Endothelial cell of umbilical vein (primary cell): ENCODE data around the gene MSX2. TPM values are rescaled to one million over a fixed set of nuclear protein-coding genes. Genes with fewer than 3 reads are reported as not detected.

Experiments
- BruUV-seq: library from RNA; stranded (reverse); fragments of 400-500 nt; replicated peaks from 2 replicates; lab custom pipeline; 2021; lab: Mats Ljungman, UMichigan
- CTCF ChIA-PET: fragments of 300-600, 350-600 bp; sonication (Branson Sonifier 250); formaldehyde crosslinking; loops from one replicate; lab custom pipeline; 2021; ENCODE audit warnings: antibody characterized with exemption, inconsistent platforms; lab: Charles Lee
- POLR2A ChIA-PET: fragments of 300-600, 350-600 bp; sonication (Branson Sonifier 250); formaldehyde crosslinking; loops from one replicate; lab custom pipeline; 2021; ENCODE audit warnings: antibody characterized with exemption, inconsistent platforms; lab: Charles Lee
- DNase-seq: peaks from one replicate; pipeline ENCODE4 v3.0.0-alpha.2; 2011; ENCODE audit warnings: low read depth, low spot score
- FAIRE-seq: peaks from 2 replicates; lab custom pipeline; 2011; peaks lifted over from hg19 to GRCh38; lab: Jason Lieb, UNC
- H2AFZ ChIP-seq: 2 replicates; pipeline ENCODE4 v1.6.0; 2012; ENCODE audit warnings: low read depth, low read length, control low read depth, inconsistent platforms
- H3K27ac ChIP-seq: 2 replicates; pipeline ENCODE4 v1.5.1; 2011; ENCODE audit warnings: low read depth, mild to moderate bottlenecking, control low read depth, low read length, moderate library complexity; ENCODE audit not compliant: insufficient read depth
- H3K27me3 ChIP-seq, 2 experiments: 2 replicates each; pipeline versions ENCODE4 v1.6.0 to v1.6.1; 2011; ENCODE audit warnings: low read length in 2 of 2, mixed read lengths in 1 of 2; ENCODE audit not compliant: control insufficient read depth in 2 of 2, insufficient read depth in 2 of 2
- H3K36me3 ChIP-seq, 2 experiments: 2 replicates in 1 of 2; 3 replicates in 1 of 2; pipeline ENCODE4 v1.5.1; 2011; ENCODE audit warnings: low read length in 2 of 2, mild to moderate bottlenecking in 1 of 2, moderate library complexity in 1 of 2; ENCODE audit not compliant: control insufficient read depth in 2 of 2, insufficient read depth in 2 of 2; ENCODE audit errors: extremely low read depth in 1 of 2
- H3K4me1 ChIP-seq: 3 replicates; pipeline ENCODE4 v1.5.1; 2011; ENCODE audit warnings: mild to moderate bottlenecking, low read length; ENCODE audit not compliant: control insufficient read depth, insufficient read depth; ENCODE audit errors: extremely low read depth
- H3K4me2 ChIP-seq: 2 replicates; pipeline ENCODE4 v1.6.1; 2011; ENCODE audit warnings: low read length, control low read depth, mixed read lengths; ENCODE audit not compliant: insufficient read depth
- H3K4me3 ChIP-seq, 3 experiments: fragments of 200-600 bp in 1 of 3; sonication (generic), shearing (Covaris generic) in 1 of 3; replicated peaks in 1 of 3; 2 replicates each; pipeline ENCODE4 v1.5.1; 2011 to 2016; ENCODE audit warnings: control low read depth in 3 of 3, low read length in 3 of 3, mild to moderate bottlenecking in 2 of 3, inconsistent platforms in 1 of 3, low read depth in 1 of 3, moderate library complexity in 1 of 3; ENCODE audit not compliant: insufficient read depth in 1 of 3
- H3K79me2 ChIP-seq: 2 replicates; pipeline ENCODE4 v1.6.0; 2012; ENCODE audit warnings: low read length, inconsistent platforms; ENCODE audit not compliant: control insufficient read depth, insufficient read depth
- H3K9ac ChIP-seq: replicated peaks from 2 replicates; pipeline ENCODE3; 2011; ENCODE audit warnings: low read length, control low read depth; ENCODE audit not compliant: insufficient read depth; ENCODE audit errors: extremely low read depth
- H3K9me1 ChIP-seq: replicated peaks from 3 replicates; pipeline ENCODE4 v1.6.0; 2011; ENCODE audit warnings: mild to moderate bottlenecking, low read length; ENCODE audit not compliant: control insufficient read depth, insufficient read depth; ENCODE audit errors: extremely low read depth
- H3K9me3 ChIP-seq: replicated peaks from 2 replicates; pipeline ENCODE4 v1.5.1; 2012; ENCODE audit warnings: low read length, inconsistent platforms; ENCODE audit not compliant: control insufficient read depth, insufficient read depth
- H4K20me1 ChIP-seq: replicated peaks from 2 replicates; pipeline ENCODE3; 2011; ENCODE audit warnings: mild to moderate bottlenecking, low read length; ENCODE audit not compliant: control insufficient read depth, insufficient read depth; ENCODE audit errors: extremely low read depth
- EZH2 ChIP-seq: IDR thresholded peaks from 2 replicates; pipeline ENCODE4 v1.6.1; 2012; ENCODE audit warnings: borderline replicate concordance, low read depth, mild to moderate bottlenecking, moderate library complexity, low read length, inconsistent platforms; ENCODE audit not compliant: severe bottlenecking
- FOS ChIP-seq: IDR thresholded peaks from 2 replicates; pipeline ENCODE4 v1.6.1; 2011; ENCODE audit warnings: mild to moderate bottlenecking, low read length, moderate library complexity, borderline replicate concordance; ENCODE audit not compliant: insufficient read depth
- GATA2 ChIP-seq: IDR thresholded peaks from 2 replicates; pipeline ENCODE4 v1.7.0; 2011; ENCODE audit warnings: low read depth, mild to moderate bottlenecking, moderate library complexity, mixed read lengths, low read length; ENCODE audit not compliant: insufficient read length, insufficient read depth
- JUN ChIP-seq: IDR thresholded peaks from 2 replicates; pipeline ENCODE4 v1.6.1; 2011; ENCODE audit warnings: borderline replicate concordance, low read depth; ENCODE audit not compliant: insufficient read length, insufficient read depth
- MYC ChIP-seq: IDR thresholded peaks from one replicate; pipeline ENCODE4 v1.6.1; 2011; ENCODE audit warnings: mild to moderate bottlenecking, low read depth, low read length
- POLR2A ChIP-seq: IDR thresholded peaks from 2 replicates; pipeline ENCODE4 v1.6.1; 2012; ENCODE audit warnings: low read depth, mild to moderate bottlenecking, control low read depth, low read length
- POLR2AphosphoS5 ChIP-seq: IDR thresholded peaks from 2 replicates; pipeline ENCODE4 v1.6.1; 2012; ENCODE audit warnings: low read depth, mild to moderate bottlenecking, control low read depth, low read length, moderate library complexity; ENCODE audit not compliant: insufficient read depth
- dilution Hi-C: fragments of 300-500 bp; cut with MboI; formaldehyde crosslinking; loops from one replicate; pipeline ENCODE4 v1.15.0; 2019; ENCODE audit warnings: low sequenced_read_pairs; ENCODE audit not compliant: extremely low pct_ligation_motif_present
- intact Hi-C: fragments of 100-400 bp; cut with micrococcal nuclease; formaldehyde crosslinking; loops from one replicate; pipeline ENCODE4 v1.10.0; 2022
- polyA plus RNA-seq, 4 experiments: library from polyadenylated mRNA; depleted of rRNA in 3 of 4; stranded (reverse) in 3 of 4; unstranded in 1 of 4; fragments of >200 nt; gene quantifications; 2 replicates each; pipeline versions ENCODE4 v1.2.1 to v1.2.3, GENCODE V29; 2011 to 2012; ENCODE audit warnings: missing spikeins in 1 of 4
- total RNA-seq: library from RNA; stranded (reverse); gene quantifications from 2 replicates; pipeline ENCODE4 v1.2.3, GENCODE V29; 2021
- TF ChIP-seq, protein P1 (sequence below): IDR thresholded peaks from 2 replicates; pipeline ENCODE4 v1.6.1; 2011; ENCODE audit not compliant: insufficient read depth, insufficient read length
- TF ChIP-seq, protein P2 (sequence below), 2 donors: IDR thresholded peaks; 1 replicate in 1 of 2; 2 replicates in 1 of 2; pipeline ENCODE4 v1.5.1; 2011; ENCODE audit warnings: low read length in 2 of 2, mild to moderate bottlenecking in 2 of 2, moderate library complexity in 2 of 2, control low read depth in 1 of 2, inconsistent platforms in 1 of 2, low read depth in 1 of 2; ENCODE audit not compliant: insufficient read depth in 1 of 2; ENCODE audit errors: extremely low read depth in 1 of 2

The MSX2 gene
- total and polyA plus RNA-seq, 2 donors (not counting 3 experiments of a cell fraction or from before 2014, with no cell fraction given), result not detected

DNA sequence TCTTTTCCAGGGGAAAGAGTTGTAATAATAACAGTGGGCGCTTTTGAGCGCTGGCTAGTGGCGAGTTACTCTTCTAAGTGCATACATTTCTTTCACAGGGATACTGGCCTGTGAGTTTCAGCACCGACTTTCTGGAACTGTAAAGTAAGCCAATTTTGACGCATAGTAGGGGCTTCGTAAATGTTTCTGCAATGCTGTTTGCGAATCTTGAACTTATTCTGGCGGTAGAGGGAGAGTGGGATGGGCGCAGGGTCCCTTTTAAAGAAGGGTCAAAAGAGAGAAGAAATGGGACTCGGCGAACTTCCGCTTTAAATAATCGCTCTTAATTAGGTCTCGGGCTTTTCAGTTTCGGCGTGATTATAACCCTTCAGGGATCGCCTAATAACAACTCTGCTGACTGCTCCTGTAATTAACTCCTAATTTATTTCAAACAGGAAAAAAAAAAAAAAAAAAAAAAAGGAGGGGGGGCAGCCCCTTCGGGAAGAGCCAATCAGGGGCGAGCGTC, 351 bp upstream of the MSX2 start:
- Histone ChIP-seq H3K4me1 (no peaks in the 10 kb centered on the region), H3K4me3 (no peak overlapping the region), H3K9me1 (no peaks in the 10 kb centered on the region), H3K36me3 (no peaks in the 10 kb centered on the region), H3K9ac (no peak overlapping the region), H2AFZ (no peak overlapping the region), H3K4me2 (peak overlapping the region; percentile 37), H3K79me2 (no peaks in the 10 kb centered on the region), H4K20me1 (no peaks in the 10 kb centered on the region), H3K27ac (no peak overlapping the region), H3K9me3 (no peaks in the 10 kb centered on the region), H3K27me3 (peaks cover 41 to 50% of the 10 kb centered on the region in 2 experiments)
- no peak for DNase-seq
- TF ChIP-seq, protein P1, sequence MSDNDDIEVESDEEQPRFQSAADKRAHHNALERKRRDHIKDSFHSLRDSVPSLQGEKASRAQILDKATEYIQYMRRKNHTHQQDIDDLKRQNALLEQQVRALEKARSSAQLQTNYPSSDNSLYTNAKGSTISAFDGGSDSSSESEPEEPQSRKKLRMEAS, result no peak
- TF ChIP-seq JUN (no peak), POLR2AphosphoS5 (no peak), MYC (no peak), FOS (no peak), GATA2 (no peak), EZH2 (no peak), POLR2A (no peak)
- TF ChIP-seq, protein P2, sequence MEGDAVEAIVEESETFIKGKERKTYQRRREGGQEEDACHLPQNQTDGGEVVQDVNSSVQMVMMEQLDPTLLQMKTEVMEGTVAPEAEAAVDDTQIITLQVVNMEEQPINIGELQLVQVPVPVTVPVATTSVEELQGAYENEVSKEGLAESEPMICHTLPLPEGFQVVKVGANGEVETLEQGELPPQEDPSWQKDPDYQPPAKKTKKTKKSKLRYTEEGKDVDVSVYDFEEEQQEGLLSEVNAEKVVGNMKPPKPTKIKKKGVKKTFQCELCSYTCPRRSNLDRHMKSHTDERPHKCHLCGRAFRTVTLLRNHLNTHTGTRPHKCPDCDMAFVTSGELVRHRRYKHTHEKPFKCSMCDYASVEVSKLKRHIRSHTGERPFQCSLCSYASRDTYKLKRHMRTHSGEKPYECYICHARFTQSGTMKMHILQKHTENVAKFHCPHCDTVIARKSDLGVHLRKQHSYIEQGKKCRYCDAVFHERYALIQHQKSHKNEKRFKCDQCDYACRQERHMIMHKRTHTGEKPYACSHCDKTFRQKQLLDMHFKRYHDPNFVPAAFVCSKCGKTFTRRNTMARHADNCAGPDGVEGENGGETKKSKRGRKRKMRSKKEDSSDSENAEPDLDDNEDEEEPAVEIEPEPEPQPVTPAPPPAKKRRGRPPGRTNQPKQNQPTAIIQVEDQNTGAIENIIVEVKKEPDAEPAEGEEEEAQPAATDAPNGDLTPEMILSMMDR (IDR thresholded peaks at IDR 0.05; ENCODE audit: extremely low read depth in 1 of 2, insufficient read depth in 1 of 2, low read depth in 1 of 2, low read length in 2 of 2), result no peak
- ChIA-PET CTCF (no interaction called here), POLR2A (no interaction called here)
- dilution Hi-C loops (no loop called here), intact Hi-C loops (no loop called here)
- BruUV-seq, result no TSS peak
- no peak for FAIRE-seq
